ENCODE data around the gene TDRD6.

- no peak for TF ChIP-seq CTCF (conservative IDR thresholded peaks at IDR 0.05; ENCODE audit: low read depth in 2 of 2)
- TF ChIP-seq EZH2 (IDR thresholded peaks at IDR 0.05; ENCODE audit: low read depth, unreplicated experiment): no peak
- no peak for TF ChIP-seq EZH2phosphoT487 (IDR thresholded peaks at IDR 0.05; ENCODE audit: unreplicated experiment)
- no peak for TF ChIP-seq REST (IDR thresholded peaks at IDR 0.05; ENCODE audit: unreplicated experiment)
- no peak for TF ChIP-seq POLR2AphosphoS5 (IDR thresholded peaks at IDR 0.05; ENCODE audit: low read depth)
- TF ChIP-seq ZNF331 (CRISPR knock-in tag; IDR thresholded peaks at IDR 0.05; ENCODE audit: low read depth): no peak
- no peak for TF ChIP-seq NANOG (IDR thresholded peaks at IDR 0.05; ENCODE audit: borderline replicate concordance)
- TF ChIP-seq JUNB (IDR thresholded peaks at IDR 0.05; ENCODE audit: unreplicated experiment): no peak
- TF ChIP-seq ZNF114 (CRISPR knock-in tag; IDR thresholded peaks at IDR 0.05): no peak
- TF ChIP-seq ETS1 (IDR thresholded peaks at IDR 0.05): no peak
Observed at GRCh38 chr6:46719099-46719498, 31.4 kb downstream of the TDRD6 start.

Data from GM23338 (cell line).